ENCODE measurements around the gene CCDC33.

DNA sequence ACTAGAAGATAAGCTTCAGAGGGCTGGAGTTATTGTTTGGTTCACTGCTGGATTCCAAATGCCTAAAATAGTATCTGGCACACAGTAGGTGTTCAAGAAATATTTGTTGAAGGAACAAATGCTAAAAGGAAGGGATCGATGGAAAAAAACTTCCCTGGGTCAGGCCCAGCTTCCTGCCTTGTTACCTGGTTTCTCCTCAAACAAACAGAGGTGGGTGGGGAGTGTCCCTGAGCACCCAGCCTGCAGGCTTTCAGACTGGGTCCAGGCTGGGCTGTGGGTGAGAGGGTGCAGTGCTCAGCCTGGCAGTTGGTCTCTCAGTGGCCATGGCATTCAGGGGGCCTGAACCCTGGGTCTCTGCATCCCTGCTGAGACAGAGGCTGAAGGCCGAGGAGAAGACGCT, 19.2 kb upstream of the CCDC33 start:
- no peak for TF ChIP-seq POLR2A (IDR thresholded peaks at IDR 0.05)
- no peak for TF ChIP-seq CTCF (IDR thresholded peaks at IDR 0.05)
